GM10847 (cell line): Measurements from ENCODE around the gene PINK1.

Experiments
- POLR2A ChIP-seq: IDR thresholded peaks from 2 replicates; pipeline ENCODE4 v1.6.1; 2011; ENCODE audit not compliant: insufficient read length; ENCODE audit errors: extremely low read depth

Gene PINK1

GRCh38 chr1:20683614-20684013 is 50.4 kb downstream of the PINK1 start:
- no peak for TF ChIP-seq POLR2A

GRCh38 chr1:20684050-20684620 is 50.9 kb downstream of the PINK1 start:
- TF ChIP-seq POLR2A: no peak

- TF ChIP-seq POLR2A: no peak
Measured at GRCh38 chr1:20684651-20685050, 51.4 kb downstream of the PINK1 start.

GRCh38 chr1:20685099-20685662 is 51.9 kb downstream of the PINK1 start:
- TF ChIP-seq POLR2A: no peak

- TF ChIP-seq POLR2A: no peak
Measured at GRCh38 chr1:20685741-20686140, 52.5 kb downstream of the PINK1 start.

- TF ChIP-seq POLR2A: no peak
Measured at GRCh38 chr1:20686883-20687725, 53.8 kb downstream of the PINK1 start.

- TF ChIP-seq POLR2A: no peak
Measured at GRCh38 chr1:20689645-20690056, 56.4 kb downstream of the PINK1 start.

GRCh38 chr1:20691872-20692271 is 58.6 kb downstream of the PINK1 start:
- no peak for TF ChIP-seq POLR2A

- no peak for TF ChIP-seq POLR2A
Measured at GRCh38 chr1:20693623-20694022, 60.4 kb downstream of the PINK1 start.

GRCh38 chr1:20695515-20695914 is 62.3 kb downstream of the PINK1 start:
- TF ChIP-seq POLR2A: no peak

- TF ChIP-seq POLR2A: no peak
Measured at GRCh38 chr1:20696397-20697333, 63.4 kb downstream of the PINK1 start.

- no peak for TF ChIP-seq POLR2A
Measured at GRCh38 chr1:20697563-20697962, 64.3 kb downstream of the PINK1 start.

GRCh38 chr1:20698195-20698910 is 65.1 kb downstream of the PINK1 start:
- TF ChIP-seq POLR2A: no peak

GRCh38 chr1:20699558-20699957 is 66.3 kb downstream of the PINK1 start:
- TF ChIP-seq POLR2A: no peak
